GM12878 (cell line): ENCODE data around the gene ELP1. TPM values are rescaled to one million over a fixed set of nuclear protein-coding genes. Genes with fewer than 3 reads are reported as not detected.

ENCODE experiments used
- ATAC-seq: fragments of 200-7000 bp; cut with Tn5 transposase; 3 replicates; pipeline ENCODE4 v1.9.1; 2020; ENCODE audit warnings: mild to moderate bottlenecking, moderate library complexity
- BruUV-seq: library from RNA; stranded (reverse); fragments of 400-500 nt; replicated peaks from 2 replicates; lab custom pipeline; 2021; lab: Mats Ljungman, UMichigan
- CTCF ChIA-PET: fragments of 300-600 bp; sonication (Branson Sonifier 250); formaldehyde crosslinking; extraction: SDS; loops from one replicate; lab custom pipeline; 2021; ENCODE audit warnings: inconsistent platforms; lab: Yijun Ruan, JAX
- POLR2A ChIA-PET: fragments of 350-600 bp; formaldehyde crosslinking; extraction: SDS; loops from one replicate; lab custom pipeline; 2021; ENCODE audit warnings: inconsistent platforms; lab: Charles Lee
- RAD21 ChIA-PET: fragments of 300-600 bp; sonication (Branson Sonifier 250); formaldehyde crosslinking; loops from one replicate; lab custom pipeline; 2023; ENCODE audit warnings: antibody characterized with exemption; ENCODE audit not compliant: unreplicated experiment; lab: Charles Lee
- SMC1A ChIA-PET: fragments of 300-600 bp; sonication (Branson Sonifier 250); formaldehyde crosslinking; loops from one replicate; lab custom pipeline; 2023; ENCODE audit not compliant: unreplicated experiment, uncharacterized antibody; lab: Charles Lee
- DNase-seq: peaks from one replicate; pipeline ENCODE4 v3.0.0-alpha.2; 2011; ENCODE audit warnings: low read depth, low spot score
- FAIRE-seq: peaks from 3 replicates; lab custom pipeline; 2011; peaks lifted over from hg19 to GRCh38; lab: Jason Lieb, UNC
- H2AFZ ChIP-seq: 2 replicates; pipeline ENCODE4 v1.6.0; 2011; ENCODE audit warnings: low read depth, low read length, control low read depth; ENCODE audit not compliant: control insufficient read depth
- H3K27ac ChIP-seq: 2 replicates; pipeline ENCODE4 v1.5.1; 2011; ENCODE audit warnings: control low read depth; ENCODE audit not compliant: control insufficient read depth, insufficient read depth
- H3K27me3 ChIP-seq, 2 experiments: replicated peaks in 1 of 2; 2 replicates each; pipeline versions ENCODE4 v1.6.0 to v1.6.1; 2011; ENCODE audit warnings: low read length in 1 of 2; ENCODE audit not compliant: control insufficient read depth in 2 of 2, insufficient read depth in 2 of 2
- H3K36me3 ChIP-seq, 2 experiments: 2 replicates each; pipeline ENCODE4 v1.5.1; 2011; ENCODE audit warnings: low read length in 1 of 2; ENCODE audit not compliant: control insufficient read depth in 2 of 2, insufficient read depth in 2 of 2
- H3K4me1 ChIP-seq: 2 replicates; pipeline ENCODE4 v1.6.1; 2011; ENCODE audit warnings: mild to moderate bottlenecking, low read length, moderate library complexity, mixed read lengths; ENCODE audit not compliant: control insufficient read depth, insufficient read depth
- H3K4me2 ChIP-seq: 2 replicates; pipeline ENCODE4 v1.6.0; 2011; ENCODE audit warnings: control low read depth; ENCODE audit not compliant: control insufficient read depth, insufficient read depth
- H3K4me3 ChIP-seq: fragments of 200-600 bp; sonication (generic); 2 replicates; pipeline ENCODE4 v1.5.1; 2016
- H3K79me2 ChIP-seq: 2 replicates; pipeline ENCODE4 v1.6.0; 2011; ENCODE audit warnings: low read length; ENCODE audit not compliant: control insufficient read depth, insufficient read depth
- H3K9ac ChIP-seq: 2 replicates; pipeline ENCODE4 v1.8.0; 2011; ENCODE audit warnings: low read length, control low read depth, mixed read lengths; ENCODE audit not compliant: control insufficient read depth, insufficient read depth
- H3K9me3 ChIP-seq: replicated peaks from 3 replicates; pipeline ENCODE4 v1.5.1; 2011; ENCODE audit warnings: mild to moderate bottlenecking, low read length; ENCODE audit not compliant: control insufficient read depth, insufficient read depth
- H4K20me1 ChIP-seq: 2 replicates; pipeline ENCODE4 v1.6.0; 2011; ENCODE audit not compliant: control insufficient read depth, insufficient read depth
- ASH2L ChIP-seq: fragments of 300-600, 200-600 bp; sonication (generic); IDR thresholded peaks from 2 replicates; pipeline ENCODE4 v1.6.1; 2017; ENCODE audit warnings: low read depth, mild to moderate bottlenecking, borderline replicate concordance
- CBX5 ChIP-seq: sonication (generic); IDR thresholded peaks from 2 replicates; pipeline ENCODE4 v1.6.1; 2016; ENCODE audit warnings: low read depth, moderate library complexity, mild to moderate bottlenecking, inconsistent platforms
- EGR1 ChIP-seq, 2 experiments: IDR thresholded peaks; 1 replicate in 1 of 2; 2 replicates in 1 of 2; pipeline ENCODE4 v1.6.1; 2011 to 2012; ENCODE audit warnings: low read depth in 2 of 2, low read length in 2 of 2, borderline replicate concordance in 1 of 2, mild to moderate bottlenecking in 1 of 2, moderate library complexity in 1 of 2
- MEF2B ChIP-seq: fragments of 450-650 bp; IDR thresholded peaks from 2 replicates; pipeline ENCODE4 v1.6.1; 2018; ENCODE audit warnings: mild to moderate bottlenecking, moderate library complexity; ENCODE audit not compliant: partially characterized antibody, poor library complexity, severe bottlenecking
- MYB ChIP-seq: fragments of 150-350 bp; IDR thresholded peaks from 2 replicates; pipeline ENCODE4 v1.6.1; 2014; ENCODE audit warnings: mild to moderate bottlenecking, low read depth, low read length, borderline replicate concordance
- NR2C2 ChIP-seq: IDR thresholded peaks from 2 replicates; pipeline ENCODE4 v1.6.1; 2011; ENCODE audit warnings: borderline replicate concordance, low read depth; ENCODE audit not compliant: control insufficient read depth, insufficient read length
- RAD51 ChIP-seq: fragments of 450-650 bp; IDR thresholded peaks from 2 replicates; pipeline ENCODE4 v1.6.1; 2016; ENCODE audit warnings: moderate library complexity, mild to moderate bottlenecking, inconsistent platforms
- RCOR1 ChIP-seq: conservative IDR thresholded peaks from 2 replicates; pipeline ENCODE4 v1.6.1; 2012; ENCODE audit warnings: low read depth, low read length, improper control_type of control experiment
- SP1 ChIP-seq: IDR thresholded peaks from one replicate; pipeline ENCODE4 v1.6.1; 2011; ENCODE audit warnings: low read depth, low read length
- SREBF2 ChIP-seq: IDR thresholded peaks from 2 replicates; pipeline ENCODE4 v1.6.1; 2012; ENCODE audit warnings: mild to moderate bottlenecking, low read length
- TAF1 ChIP-seq: IDR thresholded peaks from 2 replicates; pipeline ENCODE4 v1.6.1; 2011; ENCODE audit warnings: mild to moderate bottlenecking, low read depth, low read length, borderline replicate concordance
- TCF3 ChIP-seq: IDR thresholded peaks from 2 replicates; pipeline ENCODE4 v1.6.1; 2012; ENCODE audit warnings: low read depth, mild to moderate bottlenecking, low read length, borderline replicate concordance; ENCODE audit not compliant: insufficient read depth
- WGBS: methylation state at CpG from one replicate; pipeline ENCODE4 v1.1.6; 2016; ENCODE audit warnings: low lambda C conversion rate; ENCODE audit not compliant: insufficient replicate concordance, insufficient coverage; ENCODE audit errors: missing lambda C conversion rate; 5-methylcytosine and 5-hydroxymethylcytosine counted together
- in situ Hi-C: fragments of 300-500 bp; cut with MboI; formaldehyde crosslinking; loops from 9 replicates; pipeline ENCODE4 v1.14.3; 2018; ENCODE audit warnings: mixed read lengths
- intact Hi-C: fragments of 100-400 bp; cut with micrococcal nuclease; formaldehyde crosslinking; loops from one replicate; pipeline ENCODE4 v1.14.2; 2022; ENCODE audit not compliant: unreplicated experiment
- polyA plus RNA-seq, 11 experiments: library from polyadenylated mRNA; depleted of rRNA in 4 of 11; unstranded in 6 of 11; stranded (reverse) in 5 of 11; fragments of >200 nt; fragmentation: Nextera tagmentation in 4 of 11; fragmentation: Illumina TruSeq in 1 of 11; extraction: Ambion mirVana in 4 of 11; extraction: Trizol in 1 of 11; gene quantifications; 1 replicate in 1 of 11; 2 replicates in 10 of 11; pipeline versions ENCODE4 v1.2.1 to v1.2.3, GENCODE V29; 2011 to 2016; ENCODE audit warnings: inconsistent platforms in 2 of 11, missing spikeins in 2 of 11, low read depth in 1 of 11
- total RNA-seq, 4 experiments: library from RNA; depleted of rRNA in 3 of 4; stranded (reverse); fragments of >200 nt in 3 of 4; fragmentation: Illumina TruSeq in 1 of 4; extraction: Trizol in 1 of 4; gene quantifications; 2 replicates each; pipeline versions ENCODE4 v1.2.1 to v1.2.3, GENCODE V29; 2013 to 2021
- TF ChIP-seq, protein P1 (sequence below): fragments of 450-650 bp; IDR thresholded peaks from 2 replicates; pipeline ENCODE4 v1.6.1; 2017; ENCODE audit warnings: antibody characterized with exemption, mild to moderate bottlenecking, moderate library complexity
- TF ChIP-seq, protein P2 (sequence below): fragments of 450-650 bp; formaldehyde crosslinking; IDR thresholded peaks from 2 replicates; pipeline ENCODE4 v1.5.0; 2022; ENCODE audit warnings: mild to moderate bottlenecking, missing genetic modification characterization

The ELP1 gene
- total and polyA plus RNA-seq, 10 of the 15 experiments (the other 5 are each of a cell fraction or from before 2014, with no cell fraction given), result 9.7 to 29.9 (median 26.0) TPM

DNA sequence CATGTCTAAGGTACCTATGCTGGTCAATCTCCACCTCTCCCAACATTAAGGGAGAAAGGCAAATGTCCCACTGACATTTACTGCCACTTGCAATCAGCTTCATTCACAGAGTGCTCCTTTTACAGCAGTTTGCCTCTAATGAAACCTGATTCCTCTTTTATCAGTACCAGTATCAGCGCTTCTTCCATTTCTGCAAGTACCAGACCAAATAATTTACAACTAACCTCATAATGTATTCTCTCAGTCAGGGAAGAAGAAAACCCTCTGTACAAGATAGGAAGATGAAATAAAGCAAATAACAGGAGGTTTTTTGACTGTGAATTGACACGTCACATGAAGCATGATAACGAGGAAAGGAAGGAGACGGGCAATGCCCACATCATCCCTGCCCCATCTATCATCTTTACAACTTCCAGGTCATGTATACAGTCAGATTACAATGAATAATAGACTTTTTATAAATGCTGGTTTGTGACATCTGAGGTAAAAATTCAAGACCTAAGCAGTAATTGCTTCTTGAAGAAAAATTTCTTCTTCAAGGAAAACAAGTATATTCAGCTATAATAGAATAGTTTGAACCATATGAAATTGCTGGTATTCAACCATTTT, 22.2 kb upstream of the ELP1 start:
- H3K9ac ChIP-seq, result no peak overlapping the region
- H4K20me1 ChIP-seq, result no peaks in the 10 kb centered on the region
- 100% methylated on average over 4 of the region's 4 CpGs for WGBS
- BruUV-seq, result no TSS peak
- POLR2A ChIA-PET, result no interaction called here
- H3K79me2 ChIP-seq, result no peaks in the 10 kb centered on the region
- ATAC-seq (no peak), FAIRE-seq (no peak), DNase-seq (no peak)
- no peaks in the 10 kb centered on the region for H3K27me3 ChIP-seq
- RAD21 ChIA-PET, result no interaction called here
- H2AFZ ChIP-seq, result no peak overlapping the region
- H3K4me2 ChIP-seq, result no peak overlapping the region
- CTCF ChIA-PET, result interaction anchor here (1.5 kb wide), 1 partner anchor 9 kb away, joined by 3 read pairs; no protein-coding TSS in a partner anchor
- H3K36me3 ChIP-seq, result no peaks in the 10 kb centered on the region; a peak in 1 of 4 replicates
- H3K4me1 ChIP-seq, result no peaks in the 10 kb centered on the region
- intact Hi-C loops, result no loop called here
- in situ Hi-C loops, result no loop called here
- H3K4me3 ChIP-seq, result no peak overlapping the region
- SMC1A ChIA-PET, result no interaction called here
- H3K9me3 ChIP-seq, result no peaks in the 10 kb centered on the region
- no peak overlapping the region for H3K27ac ChIP-seq
- TF ChIP-seq EGR1 (IDR thresholded peaks at IDR 0.05; ENCODE audit: borderline replicate concordance in 1 of 2, low read depth in 2 of 2, low read length in 2 of 2), result no peak
- TF ChIP-seq SP1, result no peak
- TF ChIP-seq TCF3, result no peak
- no peak for TF ChIP-seq CBX5
- no peak for TF ChIP-seq RAD51
- TF ChIP-seq RCOR1, result no peak
- TF ChIP-seq, protein P1, sequence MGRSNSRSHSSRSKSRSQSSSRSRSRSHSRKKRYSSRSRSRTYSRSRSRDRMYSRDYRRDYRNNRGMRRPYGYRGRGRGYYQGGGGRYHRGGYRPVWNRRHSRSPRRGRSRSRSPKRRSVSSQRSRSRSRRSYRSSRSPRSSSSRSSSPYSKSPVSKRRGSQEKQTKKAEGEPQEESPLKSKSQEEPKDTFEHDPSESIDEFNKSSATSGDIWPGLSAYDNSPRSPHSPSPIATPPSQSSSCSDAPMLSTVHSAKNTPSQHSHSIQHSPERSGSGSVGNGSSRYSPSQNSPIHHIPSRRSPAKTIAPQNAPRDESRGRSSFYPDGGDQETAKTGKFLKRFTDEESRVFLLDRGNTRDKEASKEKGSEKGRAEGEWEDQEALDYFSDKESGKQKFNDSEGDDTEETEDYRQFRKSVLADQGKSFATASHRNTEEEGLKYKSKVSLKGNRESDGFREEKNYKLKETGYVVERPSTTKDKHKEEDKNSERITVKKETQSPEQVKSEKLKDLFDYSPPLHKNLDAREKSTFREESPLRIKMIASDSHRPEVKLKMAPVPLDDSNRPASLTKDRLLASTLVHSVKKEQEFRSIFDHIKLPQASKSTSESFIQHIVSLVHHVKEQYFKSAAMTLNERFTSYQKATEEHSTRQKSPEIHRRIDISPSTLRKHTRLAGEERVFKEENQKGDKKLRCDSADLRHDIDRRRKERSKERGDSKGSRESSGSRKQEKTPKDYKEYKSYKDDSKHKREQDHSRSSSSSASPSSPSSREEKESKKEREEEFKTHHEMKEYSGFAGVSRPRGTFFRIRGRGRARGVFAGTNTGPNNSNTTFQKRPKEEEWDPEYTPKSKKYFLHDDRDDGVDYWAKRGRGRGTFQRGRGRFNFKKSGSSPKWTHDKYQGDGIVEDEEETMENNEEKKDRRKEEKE, result no peak
- TF ChIP-seq TAF1, result no peak
- TF ChIP-seq SREBF2, result no peak
- no peak for TF ChIP-seq MYB
- no peak for TF ChIP-seq MEF2B
- TF ChIP-seq NR2C2, result no peak
- TF ChIP-seq, protein P2, sequence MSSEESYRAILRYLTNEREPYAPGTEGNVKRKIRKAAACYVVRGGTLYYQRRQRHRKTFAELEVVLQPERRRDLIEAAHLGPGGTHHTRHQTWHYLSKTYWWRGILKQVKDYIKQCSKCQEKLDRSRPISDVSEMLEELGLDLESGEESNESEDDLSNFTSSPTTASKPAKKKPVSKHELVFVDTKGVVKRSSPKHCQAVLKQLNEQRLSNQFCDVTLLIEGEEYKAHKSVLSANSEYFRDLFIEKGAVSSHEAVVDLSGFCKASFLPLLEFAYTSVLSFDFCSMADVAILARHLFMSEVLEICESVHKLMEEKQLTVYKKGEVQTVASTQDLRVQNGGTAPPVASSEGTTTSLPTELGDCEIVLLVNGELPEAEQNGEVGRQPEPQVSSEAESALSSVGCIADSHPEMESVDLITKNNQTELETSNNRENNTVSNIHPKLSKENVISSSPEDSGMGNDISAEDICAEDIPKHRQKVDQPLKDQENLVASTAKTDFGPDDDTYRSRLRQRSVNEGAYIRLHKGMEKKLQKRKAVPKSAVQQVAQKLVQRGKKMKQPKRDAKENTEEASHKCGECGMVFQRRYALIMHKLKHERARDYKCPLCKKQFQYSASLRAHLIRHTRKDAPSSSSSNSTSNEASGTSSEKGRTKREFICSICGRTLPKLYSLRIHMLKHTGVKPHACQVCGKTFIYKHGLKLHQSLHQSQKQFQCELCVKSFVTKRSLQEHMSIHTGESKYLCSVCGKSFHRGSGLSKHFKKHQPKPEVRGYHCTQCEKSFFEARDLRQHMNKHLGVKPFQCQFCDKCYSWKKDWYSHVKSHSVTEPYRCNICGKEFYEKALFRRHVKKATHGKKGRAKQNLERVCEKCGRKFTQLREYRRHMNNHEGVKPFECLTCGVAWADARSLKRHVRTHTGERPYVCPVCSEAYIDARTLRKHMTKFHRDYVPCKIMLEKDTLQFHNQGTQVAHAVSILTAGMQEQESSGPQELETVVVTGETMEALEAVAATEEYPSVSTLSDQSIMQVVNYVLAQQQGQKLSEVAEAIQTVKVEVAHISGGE (CRISPR knock-in tag), result no peak
- TF ChIP-seq ASH2L, result no peak
